Renal cortex interstitium (tissue), 15 donors: ENCODE results near the gene ARL17A. TPM values are rescaled to one million over a fixed set of nuclear protein-coding genes. Genes with fewer than 3 reads are reported as not detected.
"Not testable (repeated sequence)": the region's sequence is repeated elsewhere in the genome, so short reads cannot be mapped to it uniquely, and the experiment has no call there.

ENCODE experiments used
- DNase-seq, 11 donors: peaks; one replicate each; pipeline ENCODE4 v3.0.0-alpha.2; 2013; ENCODE audit warnings: low read depth in 9 of 11, low spot score in 4 of 11; ENCODE audit errors: extremely low read depth in 1 of 11
- long read RNA-seq, 16 experiments: transcript quantifications; one replicate each; lab custom pipeline, GENCODE V29; 2026
- polyA plus RNA-seq, 3 donors: library from polyadenylated mRNA; unstranded; fragments of 120-200 nt; gene quantifications; one replicate each; pipeline ENCODE4 v1.2.1, GENCODE V29; 2013; ENCODE audit not compliant: insufficient read length in 3 of 3

Gene ARL17A
- 10 to 100 TPM; 23.8 to 60.0 (median 26.4) TPM for polyA plus RNA-seq
- long read RNA-seq, donor 1, partial matches to known transcripts: 7 of 9 reads
- long read RNA-seq, donor 1, other reads (novel, unspliced or antisense): 0 of 9 reads
- long read RNA-seq, donor 2: 0 reads
- long read RNA-seq, donor 3, transcript ARL17A-202 (4 exons, 3,945 nt): major isoform, 6 of 18 reads
- long read RNA-seq, donor 3, partial matches to known transcripts: 5 of 18 reads
- long read RNA-seq, donor 3, other reads (novel, unspliced or antisense): 6 of 18 reads
- long read RNA-seq, donor 4, transcript ARL17A-202 (4 exons, 3,945 nt): major isoform, 6 of 13 reads
- long read RNA-seq, donor 4, partial matches to known transcripts: 6 of 13 reads
- long read RNA-seq, donor 4, other reads (novel, unspliced or antisense): 0 of 13 reads
- long read RNA-seq, donor 5: 0 reads
- long read RNA-seq, donor 6, transcript ARL17A-202 (4 exons, 3,945 nt): major isoform, 7 of 7 reads
- long read RNA-seq, donor 6, partial matches to known transcripts: 0 of 7 reads
- long read RNA-seq, donor 6, other reads (novel, unspliced or antisense): 0 of 7 reads
- long read RNA-seq, donor 7, partial matches to known transcripts: 0 of 5 reads
- long read RNA-seq, donor 7, other reads (novel, unspliced or antisense): 0 of 5 reads
- long read RNA-seq, donor 8: 0 reads
- long read RNA-seq, donor 9, partial matches to known transcripts: 0 of 1 reads
- long read RNA-seq, donor 9, other reads (novel, unspliced or antisense): 0 of 1 reads
- long read RNA-seq, donor 10, partial matches to known transcripts: 0 of 9 reads
- long read RNA-seq, donor 10, other reads (novel, unspliced or antisense): 7 of 9 reads
- long read RNA-seq, donor 11, partial matches to known transcripts: 0 of 4 reads
- long read RNA-seq, donor 11, other reads (novel, unspliced or antisense): 0 of 4 reads
- long read RNA-seq, donor 12, partial matches to known transcripts: 23 of 24 reads
- long read RNA-seq, donor 12, other reads (novel, unspliced or antisense): 0 of 24 reads
- long read RNA-seq, donor 13: 0 reads
- long read RNA-seq, donor 14: 0 reads
- long read RNA-seq, donor 15, partial matches to known transcripts: 0 of 13 reads
- long read RNA-seq, donor 15, other reads (novel, unspliced or antisense): 11 of 13 reads
- long read RNA-seq, donor 16, transcript ARL17A-202 (4 exons, 3,945 nt): major isoform, 11 of 31 reads
- long read RNA-seq, donor 16, partial matches to known transcripts: 12 of 31 reads
- long read RNA-seq, donor 16, other reads (novel, unspliced or antisense): 7 of 31 reads

DNA sequence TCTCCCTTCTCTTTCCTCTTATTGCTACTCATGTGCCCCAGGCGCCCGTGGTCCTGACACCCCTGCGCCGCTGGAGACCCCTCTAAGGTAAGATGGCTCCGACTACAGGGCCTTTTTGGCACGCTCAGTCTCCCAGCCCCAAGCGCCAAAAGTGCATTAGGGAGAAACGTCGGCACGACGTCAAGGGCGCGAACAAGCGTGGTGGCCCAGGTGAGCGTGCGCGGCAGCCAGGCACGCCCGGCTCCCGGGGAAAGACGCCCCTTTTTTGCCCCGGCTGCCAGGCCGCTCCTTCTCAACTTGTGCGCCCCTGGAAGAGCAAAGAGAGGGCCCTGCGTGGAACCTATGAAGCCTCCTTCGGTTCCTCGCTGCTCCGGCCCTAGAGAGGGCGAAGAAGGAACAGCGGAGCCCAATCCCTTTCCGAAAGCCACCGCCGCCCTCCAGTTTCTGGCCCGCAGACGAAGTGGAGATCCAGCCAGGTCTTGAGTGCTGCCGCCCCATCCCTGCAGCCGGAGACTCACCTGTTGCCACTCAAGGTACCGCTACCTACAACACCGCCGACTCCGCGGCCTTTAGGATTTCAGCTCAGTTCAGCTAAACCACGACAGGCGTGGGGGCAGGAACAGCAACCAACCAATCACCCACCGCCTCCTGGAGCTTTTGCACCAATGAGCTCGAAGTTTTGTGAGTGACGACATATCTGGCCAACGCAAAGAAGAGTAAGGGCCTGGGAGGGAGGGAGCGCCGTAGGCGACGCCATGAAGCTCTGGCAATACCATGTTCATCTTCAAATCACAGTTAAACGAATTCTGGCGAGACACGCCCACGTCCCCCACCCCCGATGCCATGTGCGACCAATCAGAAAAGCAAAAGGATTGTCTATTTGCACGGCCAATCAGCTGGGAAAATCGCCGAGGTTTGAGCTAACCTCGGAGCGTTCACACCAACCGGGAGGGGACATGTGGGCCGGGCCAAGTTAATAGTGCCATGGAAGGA is at the start of gene ARL17A:
ARL17A (minus strand) TSS at position 609 of the 993 bp plus-strand sequence. CDS start 3,369 bp downstream, outside the sequence.
- DNase-seq: not testable (repeated sequence)

DNA sequence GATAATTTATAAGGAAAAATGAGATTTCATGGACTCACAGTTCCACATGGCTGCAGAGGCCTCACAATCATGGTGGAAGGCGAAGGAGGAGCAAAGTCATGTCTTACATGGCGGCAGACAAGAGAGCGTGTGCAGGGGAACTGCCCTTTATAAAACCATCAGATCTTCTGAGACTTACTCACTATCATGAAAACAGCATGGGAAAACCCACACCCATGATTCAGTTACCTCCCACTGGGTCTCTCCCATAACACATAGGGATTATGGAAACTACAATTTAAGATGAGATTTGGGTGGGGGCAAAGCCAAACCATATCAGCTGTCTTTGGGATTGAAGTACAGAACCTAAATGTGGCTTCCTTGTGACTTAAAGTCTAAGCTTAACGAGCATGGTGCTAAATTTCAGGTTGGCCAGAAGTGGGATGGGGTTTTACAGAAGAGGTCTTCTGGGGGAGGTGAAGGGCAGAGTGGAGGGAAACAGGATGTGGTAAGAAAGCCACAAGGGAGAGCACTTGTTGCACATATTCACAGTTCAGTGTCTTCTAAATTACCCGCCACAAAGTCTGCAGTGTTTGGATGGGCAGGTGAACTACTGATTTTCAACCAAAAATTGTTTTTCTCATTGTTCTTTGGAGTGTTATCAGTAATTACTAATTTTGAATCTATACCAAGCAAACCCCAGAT is 49.4 kb upstream of the ARL17A start:
- DNase-seq: not testable (repeated sequence)

DNA sequence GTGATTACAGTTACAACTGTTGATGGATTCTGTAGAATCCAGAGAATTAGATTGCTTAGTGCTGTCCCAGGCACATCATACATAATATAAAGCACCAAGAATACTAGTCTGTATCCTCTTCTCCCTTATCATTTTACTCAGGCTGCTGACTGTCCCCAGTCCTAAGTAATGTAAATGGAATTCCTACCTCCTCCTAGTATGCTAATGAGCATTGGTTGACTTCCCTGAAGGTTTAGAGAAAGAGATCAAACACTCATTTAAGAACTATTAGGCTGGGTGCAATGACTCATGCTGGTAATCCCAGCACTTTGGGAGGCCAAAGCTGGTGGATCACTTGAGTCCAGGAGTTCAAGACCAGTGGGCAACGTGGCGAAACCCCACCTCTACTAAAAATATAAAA is 48.0 kb upstream of the ARL17A start:
- not testable (repeated sequence) for DNase-seq

DNA sequence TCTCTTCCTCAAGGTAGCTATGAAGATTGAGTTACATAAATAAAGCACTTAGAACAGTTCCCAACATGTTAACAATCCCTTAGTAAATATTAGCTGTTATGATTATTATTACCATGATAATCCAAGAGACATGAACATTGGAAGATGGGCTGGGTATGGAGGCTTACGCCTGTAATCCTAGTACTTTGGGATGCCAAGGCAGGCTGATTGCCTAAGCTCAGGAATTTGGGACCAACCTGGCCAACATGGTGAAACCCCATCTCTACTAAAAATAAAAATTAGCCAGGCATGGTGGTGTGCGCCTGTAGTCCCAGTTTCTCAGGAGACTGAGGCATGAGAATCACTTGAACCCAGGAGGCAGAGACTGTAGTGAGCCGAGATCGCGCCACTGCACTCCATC is 45.2 kb upstream of the ARL17A start:
- not testable (repeated sequence) for DNase-seq

DNA sequence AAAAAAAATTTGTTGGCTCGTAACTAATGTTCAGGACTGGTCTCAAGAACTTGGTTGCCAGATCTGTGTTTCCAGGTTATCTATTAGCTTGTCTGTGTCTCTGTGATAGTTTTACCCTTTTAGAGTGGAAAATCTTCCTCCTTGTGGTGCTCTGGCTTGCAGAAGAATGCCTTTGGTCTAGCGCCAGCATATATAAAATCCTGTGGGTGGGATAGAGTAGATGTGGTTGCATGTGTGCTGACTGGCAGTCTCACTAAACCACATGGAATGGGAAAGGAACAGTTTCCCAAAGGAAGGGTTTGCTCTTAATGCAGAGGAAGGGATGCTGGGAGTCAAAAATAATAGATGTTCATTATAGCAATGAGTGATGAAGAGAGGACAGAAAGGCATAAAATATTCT is 44.3 kb upstream of the ARL17A start:
- not testable (repeated sequence) for DNase-seq

DNA sequence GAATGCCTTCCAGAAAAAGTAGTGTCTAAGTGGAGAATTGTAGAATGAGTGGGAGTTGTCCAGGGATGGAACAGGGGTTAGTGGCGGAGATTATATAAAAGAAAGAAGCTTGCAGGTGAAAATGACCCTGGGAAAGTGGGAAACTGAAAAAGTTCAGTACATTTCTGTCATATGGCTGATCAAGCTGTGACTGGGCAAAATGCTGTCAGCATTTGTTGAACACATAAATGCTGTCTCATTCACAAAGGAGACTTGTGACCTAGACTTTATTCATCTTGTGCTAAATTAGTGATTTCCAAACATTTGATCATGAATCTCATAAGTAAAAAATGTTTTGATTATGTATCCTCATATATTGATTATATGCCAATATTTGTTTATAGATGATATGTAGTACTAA is 39.5 kb upstream of the ARL17A start:
- not testable (repeated sequence) for DNase-seq

DNA sequence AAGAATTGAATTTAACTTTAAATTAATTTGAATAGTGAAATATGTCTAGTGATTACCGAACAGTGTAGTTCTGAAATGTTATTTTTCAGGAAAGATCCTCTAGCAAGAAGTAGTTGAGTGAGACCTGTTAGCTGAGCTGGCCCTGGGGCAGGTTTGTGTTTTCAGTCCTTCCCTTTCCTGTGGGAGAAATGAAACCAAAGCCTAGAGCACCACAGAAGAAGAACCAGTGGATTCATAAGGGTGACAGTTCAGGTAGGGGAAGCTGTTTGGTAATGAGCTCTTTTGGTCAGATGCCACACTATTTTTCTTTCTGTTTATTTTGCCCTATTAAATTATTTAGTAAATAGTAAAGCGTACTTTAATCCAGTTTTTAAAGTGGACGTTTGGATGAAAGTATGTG is 37.6 kb upstream of the ARL17A start:
- DNase-seq: not testable (repeated sequence)

DNA sequence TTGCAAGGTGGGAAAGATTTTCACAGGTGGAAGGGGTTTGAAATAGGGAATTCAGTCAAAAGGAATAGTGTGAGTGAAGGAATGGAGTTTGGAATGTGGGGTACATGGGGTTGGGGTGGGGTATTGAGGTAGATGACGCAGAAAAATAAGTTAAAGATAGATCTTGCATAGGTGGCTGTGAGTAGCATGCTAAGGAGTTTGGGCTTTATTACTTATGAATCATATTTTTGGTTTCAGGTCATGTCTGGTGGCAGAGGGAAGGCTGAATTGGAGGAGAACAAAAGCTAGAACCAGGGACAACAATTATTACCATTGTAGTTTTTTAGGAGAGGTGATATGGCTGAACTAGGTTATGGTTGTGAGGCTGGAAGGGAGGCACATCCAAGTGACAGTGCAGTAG is 34.4 kb upstream of the ARL17A start:
- not testable (repeated sequence) for DNase-seq

DNA sequence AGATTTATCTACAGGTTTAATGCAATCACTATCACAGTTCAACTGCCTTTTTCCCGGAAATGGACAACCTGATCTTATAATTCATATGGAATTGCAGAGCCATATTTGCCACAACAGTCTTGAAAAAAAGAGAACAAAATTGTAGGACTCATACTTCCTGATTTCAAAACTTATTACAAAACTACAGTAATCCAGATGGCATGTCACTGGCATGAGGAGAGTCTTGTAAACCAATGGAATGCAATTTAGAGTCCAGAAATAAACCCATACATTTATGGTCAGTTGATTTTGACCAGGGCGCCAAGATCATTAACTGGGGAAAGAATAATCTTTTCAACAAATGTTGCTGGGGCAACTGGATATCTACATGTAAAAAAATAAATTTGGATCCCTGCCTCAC is 31.8 kb upstream of the ARL17A start:
- DNase-seq: not testable (repeated sequence)

DNA sequence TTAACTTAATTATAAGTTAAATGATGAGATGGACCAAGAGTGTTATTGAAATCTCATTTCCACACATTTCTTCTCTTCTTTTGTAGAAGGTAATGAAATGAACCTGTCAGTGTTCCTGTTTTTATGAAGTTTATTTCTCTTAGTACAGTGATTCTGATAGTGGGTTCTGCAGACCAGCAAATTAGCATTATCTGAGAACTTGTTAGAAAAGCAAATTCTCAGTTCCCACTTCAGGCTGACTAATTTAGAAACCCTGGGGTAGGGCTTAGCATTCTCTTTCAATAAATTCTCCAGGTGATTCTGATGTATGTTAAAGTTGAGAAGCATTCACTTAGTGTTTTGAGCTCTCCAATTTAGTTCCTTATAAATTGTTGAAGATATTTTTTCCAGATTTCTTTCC is 23.6 kb upstream of the ARL17A start:
- not testable (repeated sequence) for DNase-seq

DNA sequence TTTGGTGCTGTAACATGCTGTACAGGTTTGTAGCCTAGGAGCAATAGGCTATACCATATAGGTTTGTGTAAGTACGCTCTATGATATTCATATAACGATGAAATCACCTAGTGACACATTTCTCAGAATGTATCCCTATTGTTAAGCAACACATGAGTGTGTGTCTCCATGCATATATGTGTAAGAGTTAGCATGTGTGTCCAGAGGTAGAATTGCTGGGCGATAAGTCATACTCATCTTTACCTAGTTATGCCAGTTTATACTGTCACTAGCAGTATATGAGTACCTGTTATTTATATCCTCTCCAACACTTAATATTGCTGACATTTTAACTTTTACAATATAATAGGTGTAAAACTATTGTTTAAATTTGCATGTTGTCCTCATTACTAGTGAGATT is 21.3 kb upstream of the ARL17A start:
- not testable (repeated sequence) for DNase-seq

DNA sequence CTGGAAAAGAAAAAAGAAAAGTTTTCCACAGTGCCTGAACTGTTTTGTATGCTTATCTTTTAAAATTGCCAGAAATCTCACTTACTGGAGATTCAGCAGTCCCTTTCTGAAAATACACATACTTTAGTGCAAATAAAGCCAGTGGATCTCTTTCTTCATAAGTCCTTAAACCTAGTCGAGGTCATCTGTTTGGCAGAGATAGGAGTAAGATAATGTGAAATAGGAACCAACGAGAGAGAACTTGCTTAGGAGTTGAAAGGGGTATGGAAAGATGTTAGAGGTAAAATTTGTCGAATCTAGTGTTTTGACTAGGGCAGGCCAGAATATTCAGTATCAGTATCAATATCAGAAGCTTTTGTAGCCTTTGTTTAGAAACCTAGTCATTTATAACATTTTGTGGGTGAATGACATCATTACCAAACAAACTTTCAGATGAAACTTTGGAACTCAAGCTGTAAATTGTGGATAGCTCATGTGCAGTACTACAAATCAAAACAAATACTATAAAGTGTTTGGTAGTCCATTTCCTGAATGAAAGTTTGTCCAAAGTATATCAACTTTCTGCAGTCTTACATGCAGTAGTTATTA is 18.9 kb upstream of the ARL17A start:
- DNase-seq: not testable (repeated sequence)

DNA sequence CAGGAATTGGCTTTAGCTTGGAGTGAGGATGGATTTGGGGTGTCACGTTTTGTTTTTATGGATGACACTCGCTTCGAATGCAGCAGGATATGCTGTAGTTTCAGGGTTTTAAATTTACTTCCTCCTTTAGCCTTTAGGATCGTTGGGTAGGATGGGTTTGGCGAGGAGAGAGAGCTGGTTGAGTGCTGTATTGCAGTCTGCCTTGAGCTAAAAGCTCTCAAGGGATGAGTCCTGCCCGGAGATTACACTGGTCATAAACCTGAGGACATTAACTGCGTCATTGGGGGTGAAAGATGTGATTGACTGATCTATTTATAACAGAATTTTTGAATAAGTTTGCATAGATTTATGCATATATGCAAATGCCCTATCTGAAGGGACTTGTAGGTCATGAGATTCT is 11.8 kb upstream of the ARL17A start:
- DNase-seq: not testable (repeated sequence)

DNA sequence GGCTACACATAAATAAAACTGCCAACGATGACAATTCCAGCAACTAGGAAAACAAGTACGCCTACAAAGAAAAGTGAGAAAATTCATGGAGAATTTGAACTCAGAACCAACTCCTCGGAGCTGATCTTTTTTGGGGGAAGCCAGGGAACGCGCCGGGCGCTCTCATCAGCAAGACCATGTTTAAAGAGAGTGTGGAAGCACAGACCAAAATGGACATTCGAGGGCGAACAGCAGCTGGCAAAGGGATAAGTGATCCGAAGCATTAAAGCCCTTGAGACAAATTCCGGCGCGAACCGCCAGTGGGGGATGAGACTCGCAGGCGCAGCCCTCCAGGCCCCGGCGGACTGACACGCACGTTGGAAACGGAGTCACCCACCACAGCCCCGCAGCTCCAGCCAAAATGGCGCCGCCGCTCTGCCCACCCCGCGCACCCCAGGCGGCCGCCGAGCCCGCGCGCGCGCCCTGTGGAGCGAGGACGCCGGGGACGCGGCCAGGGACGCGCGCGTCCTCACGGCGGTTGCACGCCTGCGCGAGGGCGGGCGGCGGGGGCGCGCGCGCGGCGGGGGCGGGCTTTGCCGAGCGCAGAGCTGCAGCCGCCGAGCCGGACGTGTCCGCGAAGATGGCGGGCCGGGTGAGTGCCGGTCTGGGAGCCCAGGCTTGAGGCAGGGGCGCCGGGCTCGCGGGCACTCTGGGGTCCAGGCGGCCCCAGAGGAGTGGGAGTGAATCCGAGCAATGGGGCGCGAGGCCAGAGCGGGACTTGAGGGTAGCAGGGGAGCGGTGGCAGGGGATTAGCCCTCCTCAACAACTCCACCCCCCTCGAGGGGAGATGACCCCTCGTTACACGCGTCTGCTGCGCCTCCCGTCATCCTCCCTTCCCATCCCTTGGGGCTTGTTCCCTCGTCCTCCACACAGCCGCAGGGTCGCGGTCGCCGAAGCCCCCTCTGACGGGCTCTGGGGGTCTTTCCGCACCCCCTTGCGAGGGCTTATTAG is 11.0 kb upstream of the ARL17A start, which contains the start of gene NSF:
NSF (plus strand) TSS at position 513 of the 990 bp plus-strand sequence; CDS start at position 620, 107 bp downstream.
- not testable (repeated sequence) for DNase-seq

DNA sequence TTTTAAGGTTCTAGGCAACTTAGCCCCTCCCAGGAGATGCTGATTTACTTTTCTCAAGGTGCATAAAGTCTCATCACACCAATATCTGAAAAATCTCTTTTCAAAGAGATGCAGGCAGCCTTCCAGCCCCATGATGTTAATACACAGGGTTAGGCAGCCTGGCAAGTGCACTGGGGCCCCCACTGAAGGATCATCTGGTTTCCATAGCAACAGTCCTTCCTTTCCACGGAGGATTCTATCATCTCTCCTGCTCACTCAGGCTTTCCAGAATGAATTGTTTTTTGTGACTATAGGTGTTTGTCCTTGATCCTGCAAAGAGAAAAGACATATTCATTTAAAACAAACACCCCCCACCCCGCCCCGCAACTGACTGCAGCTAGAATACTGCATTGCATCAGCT is 6.0 kb upstream of the ARL17A start:
- DNase-seq: not testable (repeated sequence)

DNA sequence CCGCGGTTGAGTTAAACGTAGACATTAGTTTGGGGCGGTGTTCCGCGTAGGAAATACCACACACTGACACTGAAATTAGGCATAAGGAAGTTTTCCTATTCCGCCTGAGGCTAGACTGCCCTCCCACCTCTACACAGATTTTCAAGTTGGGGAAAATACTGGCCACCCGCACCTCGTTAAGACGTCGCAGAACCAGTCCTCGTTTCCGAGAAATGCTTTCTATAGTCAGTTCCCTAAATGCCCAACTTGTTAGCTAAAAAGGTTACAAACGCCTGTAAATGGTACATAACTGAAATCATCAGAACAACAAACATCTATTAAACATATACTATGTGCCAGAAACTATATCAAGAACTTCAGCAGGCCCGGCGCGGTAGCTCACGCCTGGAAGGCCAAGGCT is 591 bp upstream of the ARL17A start:
- DNase-seq: not testable (repeated sequence)
